GM19463 (cell line): ENCODE data around the gene PKP4.
"Not testable (repeated sequence)": the region's sequence is repeated elsewhere in the genome, so short reads cannot be mapped to it uniquely, and the experiment has no call there.

Source experiments
- ATAC-seq: cut with Tn5 transposase; IDR thresholded peaks from one replicate; pipeline ENCODE4 v1.9.1; 2021; ENCODE audit warnings: mild to moderate bottlenecking, moderate library complexity; ENCODE audit not compliant: unreplicated experiment

Gene PKP4

GRCh38 chr2:158472829-158473228 lies 16.1 kb downstream of the PKP4 start:
- ATAC-seq = not testable (repeated sequence)

GRCh38 chr2:158473300-158473699 lies 16.5 kb downstream of the PKP4 start:
- ATAC-seq = not testable (repeated sequence)

- no peak for ATAC-seq
Observed at GRCh38 chr2:158473719-158474392, 17.1 kb downstream of the PKP4 start.

- ATAC-seq = not testable (repeated sequence)
Observed at GRCh38 chr2:158474526-158475011, 17.8 kb downstream of the PKP4 start.

GRCh38 chr2:158477202-158477601 lies 20.4 kb downstream of the PKP4 start:
- no peak for ATAC-seq

- ATAC-seq = no peak
Observed at GRCh38 chr2:158478237-158478636, 21.5 kb downstream of the PKP4 start.

GRCh38 chr2:158478816-158479215 lies 22.1 kb downstream of the PKP4 start:
- ATAC-seq = no peak

- ATAC-seq = no peak
Observed at GRCh38 chr2:158481116-158481515, 24.4 kb downstream of the PKP4 start.

- no peak for ATAC-seq
Observed at GRCh38 chr2:158482594-158482993, 25.8 kb downstream of the PKP4 start.

GRCh38 chr2:158484892-158485556 lies 28.3 kb downstream of the PKP4 start:
- peak; percentile 55 for ATAC-seq

- no peak for ATAC-seq
Observed at GRCh38 chr2:158486150-158486969, 29.6 kb downstream of the PKP4 start.

GRCh38 chr2:158486970-158487325 lies 30.2 kb downstream of the PKP4 start:
- no peak for ATAC-seq

- no peak for ATAC-seq
Observed at GRCh38 chr2:158487419-158487818, 30.7 kb downstream of the PKP4 start.

GRCh38 chr2:158488442-158489216 lies 31.9 kb downstream of the PKP4 start:
- no peak for ATAC-seq

GRCh38 chr2:158489366-158490112 lies 32.8 kb downstream of the PKP4 start:
- no peak for ATAC-seq

GRCh38 chr2:158491072-158491471 lies 34.3 kb downstream of the PKP4 start:
- no peak for ATAC-seq

GRCh38 chr2:158493458-158493857 lies 36.7 kb downstream of the PKP4 start:
- ATAC-seq = no peak

GRCh38 chr2:158495175-158495574 lies 38.4 kb downstream of the PKP4 start:
- no peak for ATAC-seq

GRCh38 chr2:158496986-158497385 lies 40.2 kb downstream of the PKP4 start:
- no peak for ATAC-seq

- no peak for ATAC-seq
Observed at GRCh38 chr2:158497486-158497885, 40.7 kb downstream of the PKP4 start.
